GM12878 (cell line): ENCODE results near the gene PATL2. TPM values are rescaled to one million over a fixed set of nuclear protein-coding genes. Genes with fewer than 3 reads are reported as not detected.
A peak's percentile ranks its signal among the peaks of the same experiment; 100 is the strongest.

Source experiments
- ATAC-seq: fragments of 200-7000 bp; cut with Tn5 transposase; 3 replicates; pipeline ENCODE4 v1.9.1; 2020; ENCODE audit warnings: mild to moderate bottlenecking, moderate library complexity
- BruUV-seq: library from RNA; stranded (reverse); fragments of 400-500 nt; replicated peaks from 2 replicates; lab custom pipeline; 2021; lab: Mats Ljungman, UMichigan
- CTCF ChIA-PET: fragments of 300-600 bp; sonication (Branson Sonifier 250); formaldehyde crosslinking; extraction: SDS; loops from one replicate; lab custom pipeline; 2021; ENCODE audit warnings: inconsistent platforms; lab: Yijun Ruan, JAX
- POLR2A ChIA-PET: fragments of 350-600 bp; formaldehyde crosslinking; extraction: SDS; loops from one replicate; lab custom pipeline; 2021; ENCODE audit warnings: inconsistent platforms; lab: Charles Lee
- RAD21 ChIA-PET: fragments of 300-600 bp; sonication (Branson Sonifier 250); formaldehyde crosslinking; loops from one replicate; lab custom pipeline; 2023; ENCODE audit warnings: antibody characterized with exemption; ENCODE audit not compliant: unreplicated experiment; lab: Charles Lee
- SMC1A ChIA-PET: fragments of 300-600 bp; sonication (Branson Sonifier 250); formaldehyde crosslinking; loops from one replicate; lab custom pipeline; 2023; ENCODE audit not compliant: unreplicated experiment, uncharacterized antibody; lab: Charles Lee
- DNase-seq: peaks from one replicate; pipeline ENCODE4 v3.0.0-alpha.2; 2011; ENCODE audit warnings: low read depth, low spot score
- FAIRE-seq: peaks from 3 replicates; lab custom pipeline; 2011; peaks lifted over from hg19 to GRCh38; lab: Jason Lieb, UNC
- H2AFZ ChIP-seq: 2 replicates; pipeline ENCODE4 v1.6.0; 2011; ENCODE audit warnings: low read depth, low read length, control low read depth; ENCODE audit not compliant: control insufficient read depth
- H3K27ac ChIP-seq: 2 replicates; pipeline ENCODE4 v1.5.1; 2011; ENCODE audit warnings: control low read depth; ENCODE audit not compliant: control insufficient read depth, insufficient read depth
- H3K27me3 ChIP-seq, 2 experiments: replicated peaks in 1 of 2; 2 replicates each; pipeline versions ENCODE4 v1.6.0 to v1.6.1; 2011; ENCODE audit warnings: low read length in 1 of 2; ENCODE audit not compliant: control insufficient read depth in 2 of 2, insufficient read depth in 2 of 2
- H3K36me3 ChIP-seq, 2 experiments: 2 replicates each; pipeline ENCODE4 v1.5.1; 2011; ENCODE audit warnings: low read length in 1 of 2; ENCODE audit not compliant: control insufficient read depth in 2 of 2, insufficient read depth in 2 of 2
- H3K4me1 ChIP-seq: 2 replicates; pipeline ENCODE4 v1.6.1; 2011; ENCODE audit warnings: mild to moderate bottlenecking, low read length, moderate library complexity, mixed read lengths; ENCODE audit not compliant: control insufficient read depth, insufficient read depth
- H3K4me2 ChIP-seq: 2 replicates; pipeline ENCODE4 v1.6.0; 2011; ENCODE audit warnings: control low read depth; ENCODE audit not compliant: control insufficient read depth, insufficient read depth
- H3K4me3 ChIP-seq: fragments of 200-600 bp; sonication (generic); 2 replicates; pipeline ENCODE4 v1.5.1; 2016
- H3K79me2 ChIP-seq: 2 replicates; pipeline ENCODE4 v1.6.0; 2011; ENCODE audit warnings: low read length; ENCODE audit not compliant: control insufficient read depth, insufficient read depth
- H3K9ac ChIP-seq: 2 replicates; pipeline ENCODE4 v1.8.0; 2011; ENCODE audit warnings: low read length, control low read depth, mixed read lengths; ENCODE audit not compliant: control insufficient read depth, insufficient read depth
- H3K9me3 ChIP-seq: replicated peaks from 3 replicates; pipeline ENCODE4 v1.5.1; 2011; ENCODE audit warnings: mild to moderate bottlenecking, low read length; ENCODE audit not compliant: control insufficient read depth, insufficient read depth
- H4K20me1 ChIP-seq: 2 replicates; pipeline ENCODE4 v1.6.0; 2011; ENCODE audit not compliant: control insufficient read depth, insufficient read depth
- ASH2L ChIP-seq: fragments of 300-600, 200-600 bp; sonication (generic); IDR thresholded peaks from 2 replicates; pipeline ENCODE4 v1.6.1; 2017; ENCODE audit warnings: low read depth, mild to moderate bottlenecking, borderline replicate concordance
- ATF3 ChIP-seq: IDR thresholded peaks from 2 replicates; pipeline ENCODE4 v1.6.1; 2011; ENCODE audit warnings: low read depth, mild to moderate bottlenecking, low read length, moderate library complexity, borderline replicate concordance; ENCODE audit errors: extremely low read depth
- BACH1 ChIP-seq: fragments of 450-650 bp; IDR thresholded peaks from 2 replicates; pipeline ENCODE4 v1.6.1; 2017; ENCODE audit warnings: mild to moderate bottlenecking, borderline replicate concordance
- BCL3 ChIP-seq: IDR thresholded peaks from 2 replicates; pipeline ENCODE4 v1.6.1; 2011; ENCODE audit warnings: borderline replicate concordance, low read depth, mild to moderate bottlenecking, moderate library complexity, low read length; ENCODE audit not compliant: insufficient read depth, poor library complexity, severe bottlenecking
- E2F8 ChIP-seq: fragments of 450-650 bp; IDR thresholded peaks from 2 replicates; pipeline ENCODE4 v1.6.1; 2018; ENCODE audit warnings: mild to moderate bottlenecking, low read depth, moderate library complexity; ENCODE audit not compliant: partially characterized antibody
- MYC ChIP-seq: IDR thresholded peaks from 2 replicates; pipeline ENCODE4 v1.6.1; 2011; ENCODE audit warnings: mild to moderate bottlenecking, low read length, moderate library complexity, inconsistent platforms; ENCODE audit not compliant: insufficient read depth, insufficient replicate concordance, insufficient read length, severe bottlenecking
- PAX5 ChIP-seq: IDR thresholded peaks from 2 replicates; pipeline ENCODE4 v1.6.1; 2011; ENCODE audit warnings: low read depth, low read length, borderline replicate concordance
- RCOR1 ChIP-seq: conservative IDR thresholded peaks from 2 replicates; pipeline ENCODE4 v1.6.1; 2012; ENCODE audit warnings: low read depth, low read length, improper control_type of control experiment
- SMARCA5 ChIP-seq: fragments of 450-650 bp; IDR thresholded peaks from 2 replicates; pipeline ENCODE4 v1.6.1; 2017; ENCODE audit warnings: mild to moderate bottlenecking
- SREBF2 ChIP-seq: IDR thresholded peaks from 2 replicates; pipeline ENCODE4 v1.6.1; 2012; ENCODE audit warnings: mild to moderate bottlenecking, low read length
- STAT1 ChIP-seq: fragments of 450-650 bp; conservative IDR thresholded peaks from 2 replicates; pipeline ENCODE4 v1.6.1; 2014; ENCODE audit warnings: antibody characterized with exemption, mild to moderate bottlenecking
- SUPT20H ChIP-seq: IDR thresholded peaks from 2 replicates; pipeline ENCODE4 v1.6.1; 2011; ENCODE audit warnings: low read depth, mild to moderate bottlenecking, low read length, moderate library complexity, borderline replicate concordance; ENCODE audit not compliant: control insufficient read depth
- ZBTB4 ChIP-seq: fragments of 450-650 bp; formaldehyde crosslinking; IDR thresholded peaks from 2 replicates; pipeline ENCODE4 v1.4.0; 2022; ENCODE audit warnings: mild to moderate bottlenecking, moderate library complexity
- WGBS: methylation state at CpG from one replicate; pipeline ENCODE4 v1.1.6; 2016; ENCODE audit warnings: low lambda C conversion rate; ENCODE audit not compliant: insufficient replicate concordance, insufficient coverage; ENCODE audit errors: missing lambda C conversion rate; 5-methylcytosine and 5-hydroxymethylcytosine counted together
- in situ Hi-C: fragments of 300-500 bp; cut with MboI; formaldehyde crosslinking; loops from 9 replicates; pipeline ENCODE4 v1.14.3; 2018; ENCODE audit warnings: mixed read lengths
- intact Hi-C: fragments of 100-400 bp; cut with micrococcal nuclease; formaldehyde crosslinking; loops from one replicate; pipeline ENCODE4 v1.14.2; 2022; ENCODE audit not compliant: unreplicated experiment
- polyA plus RNA-seq, 11 experiments: library from polyadenylated mRNA; depleted of rRNA in 4 of 11; unstranded in 6 of 11; stranded (reverse) in 5 of 11; fragments of >200 nt; fragmentation: Nextera tagmentation in 4 of 11; fragmentation: Illumina TruSeq in 1 of 11; extraction: Ambion mirVana in 4 of 11; extraction: Trizol in 1 of 11; gene quantifications; 1 replicate in 1 of 11; 2 replicates in 10 of 11; pipeline versions ENCODE4 v1.2.1 to v1.2.3, GENCODE V29; 2011 to 2016; ENCODE audit warnings: inconsistent platforms in 2 of 11, missing spikeins in 2 of 11, low read depth in 1 of 11
- total RNA-seq, 4 experiments: library from RNA; depleted of rRNA in 3 of 4; stranded (reverse); fragments of >200 nt in 3 of 4; fragmentation: Illumina TruSeq in 1 of 4; extraction: Trizol in 1 of 4; gene quantifications; 2 replicates each; pipeline versions ENCODE4 v1.2.1 to v1.2.3, GENCODE V29; 2013 to 2021

PATL2 gene
- total and polyA plus RNA-seq, 10 of the 15 experiments (the other 5 are each of a cell fraction or from before 2014, with no cell fraction given), result 4.2 to 16.2 (median 12.1) TPM

- H3K9me3 ChIP-seq, result no peaks in the 10 kb centered on the region
- SMC1A ChIA-PET, result interaction anchor here (1.5 to 19.0 kb wide), 3 partner anchors 8 to 53 kb away, joined by 7 to 637 read pairs (median 87); partner anchors contain the start of genes PATL2, SPG11 and TRIM69
- peak overlapping the region; percentile 83 for H3K27ac ChIP-seq
- H3K4me1 ChIP-seq, result peaks cover 72% of the 10 kb centered on the region
- peaks cover 19 to 50% of the 10 kb centered on the region in 2 experiments for H3K36me3 ChIP-seq
- peak overlapping the region; percentile 59; the same call in 1 of the 2 replicates for H3K9ac ChIP-seq
- POLR2A ChIA-PET, result interaction anchor here (7.3 to 24.8 kb wide), 3 partner anchors 7 to 53 kb away, joined by 79 to 718 read pairs (median 255); partner anchors contain the start of genes B2M, PATL2, SPG11 and TRIM69
- RAD21 ChIA-PET, result interaction anchor here (1.1 to 18.4 kb wide), 4 partner anchors 8 to 55 kb away, joined by 6 to 653 read pairs (median 120); partner anchors contain the start of genes B2M, PATL2, SPG11 and TRIM69
- DNase-seq (no peak), FAIRE-seq (no peak), ATAC-seq (no peak)
- peaks cover 64% of the 10 kb centered on the region for H3K79me2 ChIP-seq
- H2AFZ ChIP-seq, result no peak overlapping the region
- in situ Hi-C loops, result no loop called here
- H3K4me3 ChIP-seq, result no peak overlapping the region; the same call in 1 of the 2 replicates
- peak overlapping the region; percentile 71; the same call in 1 of the 2 replicates for H3K4me2 ChIP-seq
- BruUV-seq, result no TSS peak
- H3K27me3 ChIP-seq, result no peaks in the 10 kb centered on the region
- intact Hi-C loops, result no loop called here
- CTCF ChIA-PET, result interaction anchor here (0.5 to 14.3 kb wide), 5 partner anchors 9 to 140 kb away, joined by 3 to 278 read pairs (median 153); partner anchors contain the start of genes SPG11 and TRIM69
- 37% methylated on average over 4 of the region's 4 CpGs for WGBS
- H4K20me1 ChIP-seq, result peaks cover 30% of the 10 kb centered on the region
- no peak for TF ChIP-seq STAT1
- TF ChIP-seq SMARCA5, result no peak
- TF ChIP-seq SREBF2, result no peak
- no peak for TF ChIP-seq MYC
- TF ChIP-seq SUPT20H, result no peak
- TF ChIP-seq ATF3, result no peak
- TF ChIP-seq ZBTB4 (CRISPR knock-in tag), result 0 out of 2 replicates have a peak, but pooled peaks have one; percentile 21
- TF ChIP-seq BACH1, result peak; percentile 26; the same call in 1 of the 2 replicates
- peak; percentile 24 for TF ChIP-seq E2F8
- no peak for TF ChIP-seq ASH2L
- no peak for TF ChIP-seq BCL3
- no peak for TF ChIP-seq PAX5
- TF ChIP-seq RCOR1, result no peak
These were observed 7.2 kb upstream of the PATL2 start for GRCh38 chr15:44718180-44718926.
